Tibial nerve (tissue), 4 donors: Measurements from ENCODE around the gene TEKT3.

Experiments used
- CTCF ChIP-seq, 5 experiments: fragments of 200-600 bp in 3 of 5; fragments of 450-650 bp in 2 of 5; sonication (generic) in 3 of 5; IDR thresholded peaks; one replicate each; pipeline ENCODE4 v1.5.1; 2016 to 2019; ENCODE audit warnings: antibody characterized with exemption in 5 of 5, mild to moderate bottlenecking in 3 of 5, moderate library complexity in 2 of 5
- EP300 ChIP-seq, 2 donors: sonication (generic); formaldehyde crosslinking; IDR thresholded peaks; one replicate each; pipeline ENCODE4 v1.6.1; 2017; ENCODE audit warnings: antibody characterized with exemption in 2 of 2, mild to moderate bottlenecking in 1 of 2
- POLR2A ChIP-seq, 2 donors: fragments of 450-650 bp; IDR thresholded peaks; one replicate each; pipeline ENCODE4 v1.6.1; 2017; ENCODE audit warnings: antibody characterized with exemption in 2 of 2, mild to moderate bottlenecking in 2 of 2, moderate library complexity in 2 of 2

DNA sequence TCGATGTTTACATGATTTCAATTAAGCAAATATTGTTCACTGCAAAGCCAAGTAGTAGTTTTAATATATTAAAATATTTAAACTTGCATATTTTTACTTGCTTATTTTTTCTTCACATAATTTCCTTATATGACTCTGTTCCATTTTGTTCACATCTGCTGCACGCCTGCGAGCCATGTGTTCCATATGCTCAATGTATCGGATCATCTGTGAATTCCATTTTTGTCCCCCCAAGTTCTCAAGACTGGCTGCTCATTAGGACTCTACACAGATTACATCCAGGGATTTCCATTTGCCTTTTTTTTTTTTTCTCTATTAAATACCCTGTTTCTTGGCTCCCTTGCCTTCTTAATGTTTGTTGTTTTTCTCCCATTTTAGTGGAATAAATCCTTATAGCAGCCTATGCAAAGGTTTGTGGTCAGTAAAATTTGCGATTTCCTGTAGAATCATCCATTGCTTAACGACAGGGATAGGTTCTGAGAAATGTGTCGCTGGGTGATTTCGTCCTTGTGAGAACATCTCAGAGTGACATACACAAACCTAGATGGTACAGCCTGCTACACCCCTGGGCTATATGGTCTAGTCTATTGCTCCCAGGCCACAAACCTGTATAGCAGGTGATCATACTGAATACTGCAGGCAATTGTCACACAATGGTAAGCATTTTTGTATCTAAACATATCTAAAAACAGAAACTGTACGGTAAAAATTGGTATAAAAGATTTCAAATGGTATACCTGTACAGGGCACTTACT is 30.2 kb upstream of the TEKT3 start:
- TF ChIP-seq CTCF (IDR thresholded peaks at IDR 0.05) (no peak), POLR2A (IDR thresholded peaks at IDR 0.05) (no peak), EP300 (IDR thresholded peaks at IDR 0.05) (no peak)
